Right renal pelvis (tissue), 4 donors: Measurements from ENCODE around the gene WFDC1. TPM values are rescaled to one million over a fixed set of nuclear protein-coding genes. Genes with fewer than 3 reads are reported as not detected.
"Not testable (repeated sequence)": the region's sequence is repeated elsewhere in the genome, so short reads cannot be mapped to it uniquely, and the experiment has no call there.

Experiments
- DNase-seq, 4 donors: peaks; one replicate each; pipeline ENCODE4 v3.0.0-alpha.2; 2013; ENCODE audit warnings: low read depth in 4 of 4, low spot score in 3 of 4, missing footprints in 1 of 4
- polyA plus RNA-seq, 4 donors: library from polyadenylated mRNA; unstranded; fragments of 120-200 nt; gene quantifications; one replicate each; pipeline ENCODE4 v1.2.1, GENCODE V29; 2013; ENCODE audit not compliant: insufficient read length in 4 of 4

WFDC1 gene
- polyA plus RNA-seq, 4 donors = 2.8 to 5.0 (median 3.8) TPM

- DNase-seq = no peak
Measured at GRCh38 chr16:84324434-84325262, 30.0 kb downstream of the WFDC1 start.

GRCh38 chr16:84326545-84326944, 31.9 kb downstream of the WFDC1 start:
- DNase-seq = no peak

GRCh38 chr16:84327926-84328505, 33.3 kb downstream of the WFDC1 start:
- DNase-seq = no peak

GRCh38 chr16:84329016-84329415, 34.3 kb downstream of the WFDC1 start:
- no peak for DNase-seq

GRCh38 chr16:84329843-84330684, 35.4 kb downstream of the WFDC1 start:
- DNase-seq = no peak

GRCh38 chr16:84330685-84331050, 36.0 kb downstream of the WFDC1 start:
- DNase-seq = no peak

GRCh38 chr16:84331998-84332780, 37.5 kb downstream of the WFDC1 start:
- DNase-seq = no peak

- DNase-seq = no peak
Measured at GRCh38 chr16:84332975-84333684, 38.5 kb downstream of the WFDC1 start.

GRCh38 chr16:84334058-84334457, 39.4 kb downstream of the WFDC1 start:
- DNase-seq = no peak

- DNase-seq = no peak
Measured at GRCh38 chr16:84334482-84334881, 39.8 kb downstream of the WFDC1 start.

GRCh38 chr16:84337236-84337635, 42.6 kb downstream of the WFDC1 start:
- DNase-seq = not testable (repeated sequence)

- no peak for DNase-seq
Measured at GRCh38 chr16:84339311-84339710, 44.6 kb downstream of the WFDC1 start.

- no peak for DNase-seq
Measured at GRCh38 chr16:84339766-84340165, 45.1 kb downstream of the WFDC1 start.

- no peak for DNase-seq
Measured at GRCh38 chr16:84340325-84341040, 45.8 kb downstream of the WFDC1 start.

- DNase-seq = no peak
Measured at GRCh38 chr16:84341528-84342295, 47.0 kb downstream of the WFDC1 start.

- DNase-seq = not testable (repeated sequence)
Measured at GRCh38 chr16:84343800-84344199, 49.1 kb downstream of the WFDC1 start.

GRCh38 chr16:84344781-84345180, 50.1 kb downstream of the WFDC1 start:
- no peak for DNase-seq

GRCh38 chr16:84347161-84347560, 52.5 kb downstream of the WFDC1 start:
- no peak for DNase-seq
